ENCODE data around the gene SLC38A6.

Gene SLC38A6

GRCh38 chr14:60980811-60981632 is at the start of gene SLC38A6, which contains the start of gene TRMT5:
Gene SLC38A6, plus strand, starts transcription at chr14:60981245. Its CDS starts 33 bp downstream, at chr14:60981278.
Gene TRMT5, minus strand, starts transcription at chr14:60981079. Its CDS starts 106 bp downstream, at chr14:60980973.
- DNase-seq: peak; percentile 90

GRCh38 chr14:60933920-60934655 is 47.0 kb upstream of the SLC38A6 start:
- no peak for DNase-seq

GRCh38 chr14:60935319-60935718 is 45.7 kb upstream of the SLC38A6 start:
- no peak for DNase-seq

- DNase-seq: no peak
Observed at GRCh38 chr14:60943637-60944032, 37.4 kb upstream of the SLC38A6 start.

- no peak for DNase-seq
Observed at GRCh38 chr14:60944204-60944603, 36.8 kb upstream of the SLC38A6 start.

GRCh38 chr14:60945984-60946383 is 35.1 kb upstream of the SLC38A6 start:
- no peak for DNase-seq

- DNase-seq: no peak
Observed at GRCh38 chr14:60946773-60947172, 34.3 kb upstream of the SLC38A6 start.

- DNase-seq: no peak
Observed at GRCh38 chr14:60951776-60952435, 29.1 kb upstream of the SLC38A6 start.

GRCh38 chr14:60956202-60956601 is 24.8 kb upstream of the SLC38A6 start:
- no peak for DNase-seq

- DNase-seq: no peak
Observed at GRCh38 chr14:60956632-60957031, 24.4 kb upstream of the SLC38A6 start.

- no peak for DNase-seq
Observed at GRCh38 chr14:60958146-60958545, 22.9 kb upstream of the SLC38A6 start.

- DNase-seq: no peak
Observed at GRCh38 chr14:60963761-60964160, 17.3 kb upstream of the SLC38A6 start.

- no peak for DNase-seq
Observed at GRCh38 chr14:60964904-60965303, 16.1 kb upstream of the SLC38A6 start.

- DNase-seq: no peak
Observed at GRCh38 chr14:60965402-60965801, 15.6 kb upstream of the SLC38A6 start.

GRCh38 chr14:60968099-60968498 is 12.9 kb upstream of the SLC38A6 start:
- no peak for DNase-seq

- DNase-seq: no peak
Observed at GRCh38 chr14:60968671-60969070, 12.4 kb upstream of the SLC38A6 start.

- no peak for DNase-seq
Observed at GRCh38 chr14:60970146-60970545, 10.9 kb upstream of the SLC38A6 start.

GRCh38 chr14:60971271-60971670 is 9.8 kb upstream of the SLC38A6 start:
- DNase-seq: no peak

- DNase-seq: no peak
Observed at GRCh38 chr14:60972295-60972694, 8.8 kb upstream of the SLC38A6 start.

- DNase-seq: no peak
Observed at GRCh38 chr14:60973070-60973469, 8.0 kb upstream of the SLC38A6 start.

GRCh38 chr14:60974090-60974651 is 6.9 kb upstream of the SLC38A6 start:
- no peak for DNase-seq

- no peak for DNase-seq
Observed at GRCh38 chr14:60975551-60975950, 5.5 kb upstream of the SLC38A6 start.

- no peak for DNase-seq
Observed at GRCh38 chr14:60977847-60978246, 3.2 kb upstream of the SLC38A6 start.

Data from activated CD4-positive, alpha-beta T cell treated with anti-CD3 and anti-CD28 coated beads, Interleukin-2, amount 50 U/mL, for 1 hour (primary cell).